ENCODE results near the gene RNF222. TPM values are rescaled to one million over a fixed set of nuclear protein-coding genes. Genes with fewer than 3 reads are reported as not detected.

RNF222 gene
- total and polyA plus RNA-seq, 7 donors: 0.03 TPM; not detected in 6

DNA sequence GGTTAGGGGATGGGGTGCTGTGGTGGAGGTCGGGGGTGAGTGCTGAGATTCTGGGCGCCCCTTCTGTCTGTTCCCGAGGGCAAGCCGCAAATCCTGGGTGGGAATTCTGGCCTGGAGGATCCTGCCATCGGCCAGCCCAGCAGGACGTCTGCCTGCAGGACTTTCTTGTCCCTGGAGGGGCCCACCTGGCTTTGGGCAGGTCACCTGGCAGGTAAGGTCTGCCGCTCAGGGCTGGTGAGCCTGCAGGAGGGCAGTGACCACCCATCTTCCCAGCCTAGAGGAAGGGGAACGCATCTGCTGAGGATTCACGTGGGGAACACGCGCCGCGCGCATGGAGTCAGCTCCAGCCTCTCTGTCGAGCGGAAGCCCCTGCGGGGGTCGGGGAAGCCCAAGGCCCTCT lies 5.4 kb downstream of the RNF222 start:
- no peaks in the 10 kb centered on the region for H3K4me1 ChIP-seq
- peaks cover 0 to 47% (median 23%) of the 10 kb centered on the region in 3 donors for H3K27me3 ChIP-seq
- WGBS, 2 donors: 76 to 81% methylated on average over 18 of the region's 18 CpGs
- peak; percentile 51 for DNase-seq
- H3K4me3 ChIP-seq: no peak overlapping the region
- no peaks in the 10 kb centered on the region for H3K9me3 ChIP-seq
- H3K36me3 ChIP-seq: no peaks in the 10 kb centered on the region
- TF ChIP-seq POLR2A (IDR thresholded peaks at IDR 0.05) (no peak), CTCF (IDR thresholded peaks at IDR 0.05) (no peak), EP300 (IDR thresholded peaks at IDR 0.05) (no peak), POLR2AphosphoS5 (IDR thresholded peaks at IDR 0.05) (no peak)
- intact Hi-C loops (cut with DNase I): no loop called here
- H3K27ac ChIP-seq: no peak overlapping the region

DNA sequence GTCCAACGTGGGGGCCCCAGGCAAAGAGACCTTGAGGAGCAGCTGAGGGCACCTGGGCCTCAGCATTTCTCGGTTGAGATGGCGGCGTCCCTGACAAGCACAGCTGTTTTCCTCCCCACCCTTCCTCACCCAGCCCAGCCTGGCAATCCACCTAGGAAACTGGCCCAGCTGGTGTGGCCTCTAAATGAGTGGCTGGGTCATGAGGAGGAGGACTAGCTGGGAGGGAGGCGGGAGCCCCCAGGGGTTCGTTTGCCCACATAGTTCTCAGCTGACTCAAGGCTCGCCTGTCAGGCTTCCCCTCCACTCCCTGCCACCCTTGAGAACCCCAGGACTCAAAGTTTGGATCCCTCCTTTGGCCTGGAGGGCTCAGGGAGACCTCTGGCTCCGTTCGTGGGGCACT lies 5.9 kb downstream of the RNF222 start:
- 40 to 49% methylated on average over 9 of the region's 9 CpGs for WGBS, 2 donors
- peak; percentile 60 for DNase-seq
- peaks cover 0 to 41% (median 19%) of the 10 kb centered on the region in 3 donors for H3K27me3 ChIP-seq
- H3K4me1 ChIP-seq: no peaks in the 10 kb centered on the region
- no peak for TF ChIP-seq POLR2A (IDR thresholded peaks at IDR 0.05)
- TF ChIP-seq POLR2AphosphoS5 (IDR thresholded peaks at IDR 0.05): no peak
- TF ChIP-seq CTCF (IDR thresholded peaks at IDR 0.05): no peak
- no peak for TF ChIP-seq EP300 (IDR thresholded peaks at IDR 0.05)
- H3K9me3 ChIP-seq: no peaks in the 10 kb centered on the region
- H3K36me3 ChIP-seq: no peaks in the 10 kb centered on the region
- no peak overlapping the region for H3K27ac ChIP-seq
- H3K4me3 ChIP-seq: no peak overlapping the region
- intact Hi-C loops (cut with DNase I): no loop called here

DNA sequence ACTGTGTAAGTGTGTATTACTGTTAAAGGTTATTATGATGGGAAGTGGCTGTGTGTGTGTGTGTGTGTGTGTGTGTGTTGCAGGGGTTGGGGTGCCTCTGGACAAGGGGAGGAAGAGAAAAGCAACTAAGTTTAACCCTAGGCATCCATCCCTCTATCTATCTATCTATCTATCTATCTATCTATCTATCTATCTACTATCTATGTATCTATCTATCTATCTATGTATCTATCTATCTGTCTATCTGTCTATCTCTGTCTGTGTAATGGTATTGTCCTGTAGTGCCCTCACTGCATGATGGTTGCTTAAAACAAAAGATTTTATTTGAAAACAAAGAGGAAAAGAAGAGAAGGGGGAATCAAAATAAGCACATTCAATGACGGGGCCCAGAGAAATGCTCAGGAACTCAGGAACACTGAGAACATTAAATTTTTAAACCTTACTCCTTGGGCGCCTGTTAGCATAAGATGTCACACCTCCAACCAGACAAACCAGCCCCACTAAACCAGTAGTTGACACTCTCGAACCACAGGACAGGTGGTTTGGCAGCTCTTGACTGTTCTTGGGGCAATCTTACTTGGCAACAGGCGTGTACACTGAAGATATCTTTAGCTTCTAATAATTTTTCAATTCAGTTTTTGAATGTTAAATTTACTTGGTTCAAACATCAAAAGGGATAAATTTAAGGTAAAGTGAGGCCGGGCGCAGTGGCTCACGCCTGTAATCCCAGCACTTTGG lies 9.5 kb downstream of the RNF222 start:
- TF ChIP-seq CTCF (IDR thresholded peaks at IDR 0.05): no peak
- no peak for TF ChIP-seq EP300 (IDR thresholded peaks at IDR 0.05)
- no peak for TF ChIP-seq POLR2A (IDR thresholded peaks at IDR 0.05)
- no peak for TF ChIP-seq POLR2AphosphoS5 (IDR thresholded peaks at IDR 0.05)
- no peaks in the 10 kb centered on the region for H3K9me3 ChIP-seq
- peaks cover 0 to 8% (median 6%) of the 10 kb centered on the region in 3 donors for H3K27me3 ChIP-seq
- 86 to 88% methylated on average over 7 of the region's 7 CpGs for WGBS, 2 donors
- no peak overlapping the region for H3K27ac ChIP-seq
- no peak overlapping the region for H3K4me3 ChIP-seq
- H3K36me3 ChIP-seq: no peaks in the 10 kb centered on the region
- peak; percentile 14 for DNase-seq
- intact Hi-C loops (cut with DNase I): no loop called here
- H3K4me1 ChIP-seq: peaks cover 0 to 19% (median 7%) of the 10 kb centered on the region in 4 donors

DNA sequence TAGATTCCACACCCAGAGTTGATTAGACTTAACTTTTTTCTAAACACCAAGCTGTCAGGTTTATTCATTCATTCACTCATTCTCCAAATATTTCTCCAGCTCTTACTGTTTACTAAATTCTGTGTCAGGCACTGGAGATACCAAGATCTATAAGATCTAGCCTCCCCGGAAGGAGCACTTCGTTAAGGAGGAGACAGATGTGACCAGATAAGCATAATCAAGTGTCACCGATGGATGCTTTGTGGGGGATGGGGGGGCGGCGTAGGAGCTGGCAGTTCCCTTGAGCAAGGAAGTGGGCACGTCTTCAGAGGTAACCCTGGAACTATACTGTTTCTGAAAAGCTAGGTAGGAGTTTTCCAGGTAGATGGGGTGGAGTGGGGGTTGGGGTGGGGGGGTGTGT lies 10.8 kb downstream of the RNF222 start:
- WGBS, 2 donors: 86 to 88% methylated on average over 6 of the region's 6 CpGs
- TF ChIP-seq POLR2A (IDR thresholded peaks at IDR 0.05) (no peak), CTCF (IDR thresholded peaks at IDR 0.05) (no peak), POLR2AphosphoS5 (IDR thresholded peaks at IDR 0.05) (no peak), EP300 (IDR thresholded peaks at IDR 0.05) (no peak)
- intact Hi-C loops (cut with DNase I): no loop called here

More for the DNA sequence above, 10.8 kb downstream of the RNF222 start:
- peak; percentile 19 for DNase-seq
- Histone ChIP-seq H3K4me1 (peaks cover 0 to 27% (median 12%) of the 10 kb centered on the region in 4 donors), H3K9me3 (no peaks in the 10 kb centered on the region), H3K27ac (no peak overlapping the region), H3K36me3 (peaks cover 0 to 2% (median 0%) of the 10 kb centered on the region in 4 donors), H3K4me3 (no peak overlapping the region), H3K27me3 (no peaks in the 10 kb centered on the region)
